Measurements from ENCODE around the gene SLC35E2B. TPM values are rescaled to one million over a fixed set of nuclear protein-coding genes. Genes with fewer than 3 reads are reported as not detected.
"Not testable (repeated sequence)": the region's sequence is repeated elsewhere in the genome, so short reads cannot be mapped to it uniquely, and the experiment has no call there.

Gene SLC35E2B
- total and polyA plus RNA-seq, 2 of the 8 experiments (the other 6 are each of a cell fraction or from before 2014, with no cell fraction given) = 25.9 to 46.7 TPM

GRCh38 chr1:1728308-1729005, 35.9 kb upstream of the SLC35E2B start:
- H4K8ac ChIP-seq (ENCODE audit: extremely low read depth, insufficient read depth, low read length); H3K4me3 ChIP-seq (ENCODE audit: extremely low read depth in 1 of 4, insufficient read depth in 2 of 4, low read depth in 3 of 4, low read length in 4 of 4); H3K4me1 ChIP-seq (replicated peaks in 1 of 4; ENCODE audit: control insufficient read depth in 3 of 4, insufficient read depth in 4 of 4, low read length in 3 of 4); H3K36me3 ChIP-seq (ENCODE audit: control insufficient read depth in 2 of 4, insufficient read depth in 4 of 4, low read length in 3 of 4); H3K27me3 ChIP-seq (replicated peaks in 1 of 4; ENCODE audit: control insufficient read depth in 3 of 4, extremely low read depth in 1 of 4, insufficient read depth in 3 of 4, low read length in 3 of 4); H4K91ac ChIP-seq (replicated peaks; ENCODE audit: insufficient read length, low read length); H2BK15ac ChIP-seq (ENCODE audit: low read length); H2BK20ac ChIP-seq (ENCODE audit: low read length); H3K14ac ChIP-seq (ENCODE audit: insufficient read length); H2AK5ac ChIP-seq (ENCODE audit: low read depth, low read length); CTCF ChIA-PET (ENCODE audit: partially characterized antibody); H2AFZ ChIP-seq (ENCODE audit: low read length); H3K56ac ChIP-seq (replicated peaks; ENCODE audit: insufficient read length, low read depth, low read length); H3K4ac ChIP-seq (replicated peaks; ENCODE audit: insufficient read length, low read depth, low read length); H3K18ac ChIP-seq (ENCODE audit: extremely low read depth, low read length); FAIRE-seq; H3K23me2 ChIP-seq (ENCODE audit: low read depth, low read length); H2BK12ac ChIP-seq (ENCODE audit: low read depth, low read length); H3K79me1 ChIP-seq (ENCODE audit: low read depth, low read length); H3K23ac ChIP-seq (ENCODE audit: insufficient read length); H3K27ac ChIP-seq (ENCODE audit: low read depth, low read length); H2BK120ac ChIP-seq (replicated peaks; ENCODE audit: low read depth, low read length); DNase-seq (ENCODE audit: low read depth in 1 of 2, low spot score in 2 of 2); H4K5ac ChIP-seq (ENCODE audit: insufficient read length, low read depth, low read length); H3K79me2 ChIP-seq (ENCODE audit: control insufficient read depth in 1 of 2, insufficient read depth in 2 of 2, low read length in 2 of 2); H3K4me2 ChIP-seq (ENCODE audit: insufficient read depth in 1 of 2, low read depth in 2 of 2, low read length in 2 of 2); H4K20me1 ChIP-seq (replicated peaks in 1 of 2; ENCODE audit: control insufficient read depth in 1 of 2, insufficient read depth in 2 of 2, low read length in 2 of 2); H3K9ac ChIP-seq (replicated peaks in 1 of 4; ENCODE audit: extremely low read depth in 1 of 4, low read depth in 3 of 4, low read length in 3 of 4); H3K9me3 ChIP-seq (ENCODE audit: insufficient read depth in 2 of 2, low read depth in 1 of 2, low read length in 1 of 2); H2BK5ac ChIP-seq (ENCODE audit: low read depth, low read length): not testable (repeated sequence)
- POLR2A ChIA-PET (ENCODE audit: partially characterized antibody) = interaction anchor here (0.6 kb wide), 1 partner anchor 66 kb away, joined by 3 read pairs; no protein-coding TSS in a partner anchor
- WGBS, 2 experiments (ENCODE audit: extremely low coverage in 1 of 2, insufficient coverage in 1 of 2, insufficient read length in 1 of 2, insufficient replicate concordance in 2 of 2, low coverage in 1 of 2, low lambda C conversion rate in 2 of 2, missing lambda C conversion rate in 1 of 2) = 88% methylated on average over 10 of the region's 14 CpGs; no CpG with 5 or more reads in 1 of the 2 experiments

DNA sequence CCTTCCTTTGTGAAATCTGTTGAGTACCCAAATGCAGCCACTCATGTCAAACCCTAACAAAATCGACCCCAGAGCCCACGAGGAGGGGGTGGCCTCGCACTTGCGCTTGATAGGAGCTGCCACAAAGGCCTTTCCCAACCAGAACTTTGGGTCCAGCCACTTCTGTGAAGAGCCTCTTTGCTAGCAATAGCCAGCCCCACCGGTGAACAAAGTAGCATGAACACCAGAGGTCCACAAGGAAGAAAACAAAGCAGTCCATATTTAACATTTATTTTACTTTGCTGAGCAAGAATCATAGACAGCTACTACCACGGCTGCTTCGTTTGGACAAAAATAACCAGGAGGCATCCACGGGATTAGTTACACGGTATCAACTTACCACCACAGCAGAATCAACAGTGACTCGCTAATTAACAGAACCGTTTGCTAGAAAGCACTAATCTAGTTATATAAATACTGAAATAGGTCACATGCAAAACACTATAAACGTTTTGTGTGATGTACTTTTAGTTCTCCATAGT, 34.6 kb upstream of the SLC35E2B start:
- 88% methylated on average over 11 of the region's 12 CpGs; no CpG with 5 or more reads in 1 of the 2 experiments for whole genome bisulfite sequencing, 2 experiments (ENCODE audit: extremely low coverage in 1 of 2, insufficient coverage in 1 of 2, insufficient read length in 1 of 2, insufficient replicate concordance in 2 of 2, low coverage in 1 of 2, low lambda C conversion rate in 2 of 2, missing lambda C conversion rate in 1 of 2)
- H2BK20ac ChIP-seq (ENCODE audit: low read length); H3K9me3 ChIP-seq (ENCODE audit: insufficient read depth in 2 of 2, low read depth in 1 of 2, low read length in 1 of 2); H4K8ac ChIP-seq (ENCODE audit: extremely low read depth, insufficient read depth, low read length); H2BK120ac ChIP-seq (replicated peaks; ENCODE audit: low read depth, low read length); H3K18ac ChIP-seq (ENCODE audit: extremely low read depth, low read length); H3K4me1 ChIP-seq (replicated peaks in 1 of 4; ENCODE audit: control insufficient read depth in 3 of 4, insufficient read depth in 4 of 4, low read length in 3 of 4); H2AK5ac ChIP-seq (ENCODE audit: low read depth, low read length); DNase-seq (ENCODE audit: low read depth in 1 of 2, low spot score in 2 of 2); H2BK5ac ChIP-seq (ENCODE audit: low read depth, low read length); H3K56ac ChIP-seq (replicated peaks; ENCODE audit: insufficient read length, low read depth, low read length); H3K36me3 ChIP-seq (ENCODE audit: control insufficient read depth in 2 of 4, insufficient read depth in 4 of 4, low read length in 3 of 4); FAIRE-seq; H2BK12ac ChIP-seq (ENCODE audit: low read depth, low read length); H3K27me3 ChIP-seq (replicated peaks in 1 of 4; ENCODE audit: control insufficient read depth in 3 of 4, extremely low read depth in 1 of 4, insufficient read depth in 3 of 4, low read length in 3 of 4); H3K4ac ChIP-seq (replicated peaks; ENCODE audit: insufficient read length, low read depth, low read length); H3K4me2 ChIP-seq (ENCODE audit: insufficient read depth in 1 of 2, low read depth in 2 of 2, low read length in 2 of 2); H4K91ac ChIP-seq (replicated peaks; ENCODE audit: insufficient read length, low read length); H4K20me1 ChIP-seq (replicated peaks in 1 of 2; ENCODE audit: control insufficient read depth in 1 of 2, insufficient read depth in 2 of 2, low read length in 2 of 2); H3K14ac ChIP-seq (ENCODE audit: insufficient read length); H3K27ac ChIP-seq (ENCODE audit: low read depth, low read length); H3K9ac ChIP-seq (replicated peaks in 1 of 4; ENCODE audit: extremely low read depth in 1 of 4, low read depth in 3 of 4, low read length in 3 of 4); H2AFZ ChIP-seq (ENCODE audit: low read length); H3K23ac ChIP-seq (ENCODE audit: insufficient read length); H3K4me3 ChIP-seq (ENCODE audit: extremely low read depth in 1 of 4, insufficient read depth in 2 of 4, low read depth in 3 of 4, low read length in 4 of 4); H2BK15ac ChIP-seq (ENCODE audit: low read length); H3K79me2 ChIP-seq (ENCODE audit: control insufficient read depth in 1 of 2, insufficient read depth in 2 of 2, low read length in 2 of 2); H4K5ac ChIP-seq (ENCODE audit: insufficient read length, low read depth, low read length); H3K79me1 ChIP-seq (ENCODE audit: low read depth, low read length); CTCF ChIA-PET (ENCODE audit: partially characterized antibody); H3K23me2 ChIP-seq (ENCODE audit: low read depth, low read length): not testable (repeated sequence)
- POLR2A ChIA-PET (ENCODE audit: partially characterized antibody) = interaction anchor here (1.4 kb wide), 1 partner anchor 55 kb away, joined by 4 read pairs; no protein-coding TSS in a partner anchor

Measured in H1 (cell line).